Esophagus squamous epithelium (tissue), 4 donors: ENCODE measurements around the gene BAD.

Source experiments
- POLR2A ChIP-seq, 4 donors: fragments of 450-650 bp; IDR thresholded peaks; one replicate each; pipeline ENCODE4 v1.6.1; 2017; ENCODE audit warnings: antibody characterized with exemption in 4 of 4, mild to moderate bottlenecking in 4 of 4, moderate library complexity in 3 of 4
- TF ChIP-seq, protein P1 (sequence below), 6 experiments: fragments of 450-650 bp in 4 of 6; fragments of 200-600 bp in 2 of 6; sonication (generic) in 2 of 6; IDR thresholded peaks; one replicate each; pipeline ENCODE4 v1.5.1; 2016 to 2019; ENCODE audit warnings: antibody characterized with exemption in 6 of 6, mild to moderate bottlenecking in 4 of 6, moderate library complexity in 4 of 6

DNA sequence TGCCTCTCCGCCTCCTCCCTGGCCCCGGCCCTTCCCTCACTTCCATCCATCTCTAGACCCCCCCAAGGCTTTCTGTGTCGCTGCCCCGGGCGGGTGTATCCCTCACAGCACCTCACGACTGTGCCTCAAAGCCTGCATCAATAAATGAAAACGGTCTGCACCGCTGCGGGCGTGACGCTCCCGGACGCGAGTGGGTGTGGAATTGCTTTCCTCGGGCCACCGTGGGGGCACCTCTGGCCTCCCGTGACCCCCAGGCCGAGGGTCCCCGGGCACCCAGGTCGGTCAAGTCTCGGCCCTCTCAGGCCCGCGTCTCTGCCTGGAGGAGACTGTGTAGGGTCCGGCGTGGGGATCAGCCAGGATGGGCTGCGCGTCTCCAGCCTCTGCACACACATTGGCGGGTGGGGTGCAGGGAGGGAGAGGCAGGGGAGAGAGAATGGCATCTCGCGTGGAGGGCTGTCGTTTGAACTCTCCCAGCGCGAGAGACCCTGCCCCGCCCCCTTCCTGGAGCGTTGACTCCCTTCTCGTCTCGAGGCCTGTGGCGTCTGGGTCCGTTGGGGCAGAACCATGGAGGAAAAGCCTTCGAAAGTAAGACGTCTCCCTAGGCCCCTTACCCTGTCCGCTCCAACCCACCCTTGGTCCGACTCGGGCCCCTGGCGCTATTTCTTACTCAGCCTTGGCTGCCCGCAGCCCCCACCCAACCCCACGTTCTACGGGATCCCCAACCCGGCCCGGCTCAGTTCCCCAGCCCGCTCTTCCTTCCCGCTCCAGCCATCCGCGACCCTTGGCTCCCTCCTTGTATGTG is 15.6 kb upstream of the BAD start, which contains the start of gene CATSPERZ:
- TF ChIP-seq POLR2A (IDR thresholded peaks at IDR 0.05): no peak
- TF ChIP-seq, protein P1, sequence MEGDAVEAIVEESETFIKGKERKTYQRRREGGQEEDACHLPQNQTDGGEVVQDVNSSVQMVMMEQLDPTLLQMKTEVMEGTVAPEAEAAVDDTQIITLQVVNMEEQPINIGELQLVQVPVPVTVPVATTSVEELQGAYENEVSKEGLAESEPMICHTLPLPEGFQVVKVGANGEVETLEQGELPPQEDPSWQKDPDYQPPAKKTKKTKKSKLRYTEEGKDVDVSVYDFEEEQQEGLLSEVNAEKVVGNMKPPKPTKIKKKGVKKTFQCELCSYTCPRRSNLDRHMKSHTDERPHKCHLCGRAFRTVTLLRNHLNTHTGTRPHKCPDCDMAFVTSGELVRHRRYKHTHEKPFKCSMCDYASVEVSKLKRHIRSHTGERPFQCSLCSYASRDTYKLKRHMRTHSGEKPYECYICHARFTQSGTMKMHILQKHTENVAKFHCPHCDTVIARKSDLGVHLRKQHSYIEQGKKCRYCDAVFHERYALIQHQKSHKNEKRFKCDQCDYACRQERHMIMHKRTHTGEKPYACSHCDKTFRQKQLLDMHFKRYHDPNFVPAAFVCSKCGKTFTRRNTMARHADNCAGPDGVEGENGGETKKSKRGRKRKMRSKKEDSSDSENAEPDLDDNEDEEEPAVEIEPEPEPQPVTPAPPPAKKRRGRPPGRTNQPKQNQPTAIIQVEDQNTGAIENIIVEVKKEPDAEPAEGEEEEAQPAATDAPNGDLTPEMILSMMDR (IDR thresholded peaks at IDR 0.05): no peak
